GM18520 (cell line): ENCODE data around the gene CEP295NL.
"Not testable (repeated sequence)": the region's sequence is repeated elsewhere in the genome, so short reads cannot be mapped to it uniquely, and the experiment has no call there.

Experiments
- ATAC-seq: cut with Tn5 transposase; IDR thresholded peaks from one replicate; pipeline ENCODE4 v1.9.1; 2021; ENCODE audit not compliant: unreplicated experiment

The CEP295NL gene

DNA sequence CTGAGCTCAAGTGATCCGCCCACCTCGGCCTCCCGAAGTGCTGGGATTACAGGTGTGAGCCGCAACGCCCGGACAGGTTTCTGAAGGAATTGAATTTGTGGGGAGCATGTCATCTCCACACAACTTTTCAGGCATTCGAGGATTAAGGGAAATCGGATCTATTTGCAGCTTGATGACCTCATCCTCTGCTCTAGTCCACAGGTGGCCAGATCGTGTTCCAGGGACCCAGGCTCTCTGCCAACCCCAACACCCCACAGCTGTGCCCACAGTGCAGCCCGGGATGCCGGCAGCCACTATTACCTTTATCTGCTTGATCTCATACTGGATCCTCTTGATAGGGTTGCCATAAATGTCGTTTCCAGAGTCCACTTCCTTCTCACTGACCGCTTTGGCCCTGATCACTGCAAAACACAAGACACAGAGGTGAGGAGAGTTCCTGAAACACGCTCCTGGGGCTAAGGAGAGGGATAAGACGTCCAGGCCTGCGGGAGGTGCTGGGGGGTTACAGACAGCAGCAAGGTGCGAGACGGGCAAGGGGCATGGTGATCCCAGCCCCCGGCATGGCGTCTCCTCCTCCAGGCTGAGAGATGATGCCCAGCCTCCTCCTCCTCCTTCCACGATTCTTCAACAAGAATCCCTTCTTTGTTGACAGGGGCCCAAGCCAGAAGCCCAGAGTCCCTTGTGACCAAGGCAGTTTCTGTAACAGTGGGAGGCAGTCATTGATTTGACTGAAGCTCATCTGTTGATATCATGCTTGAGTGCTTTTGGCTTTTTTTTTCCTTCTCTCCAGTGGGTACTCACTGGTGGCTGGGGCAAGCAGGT is 29.3 kb downstream of the CEP295NL start:
- ATAC-seq: no peak

DNA sequence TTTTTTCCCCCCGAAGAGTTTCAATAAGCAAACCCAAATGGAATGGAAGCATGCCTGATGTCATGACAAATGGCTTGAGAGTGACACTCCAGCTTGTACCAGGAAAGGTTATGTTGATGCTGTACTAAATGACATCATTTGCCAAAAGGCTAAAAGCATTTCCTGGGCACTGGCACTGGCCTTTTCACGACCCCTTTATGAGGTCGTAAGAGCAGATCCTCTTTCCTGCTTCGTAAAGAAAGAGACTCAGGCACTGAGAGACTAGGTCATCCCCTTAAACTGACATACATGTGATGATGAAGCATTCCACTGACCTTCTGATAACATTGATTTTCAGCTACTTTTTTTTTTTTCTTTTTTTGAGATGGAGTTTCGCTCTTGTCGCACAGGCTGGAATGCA is 30.5 kb downstream of the CEP295NL start:
- ATAC-seq: no peak

DNA sequence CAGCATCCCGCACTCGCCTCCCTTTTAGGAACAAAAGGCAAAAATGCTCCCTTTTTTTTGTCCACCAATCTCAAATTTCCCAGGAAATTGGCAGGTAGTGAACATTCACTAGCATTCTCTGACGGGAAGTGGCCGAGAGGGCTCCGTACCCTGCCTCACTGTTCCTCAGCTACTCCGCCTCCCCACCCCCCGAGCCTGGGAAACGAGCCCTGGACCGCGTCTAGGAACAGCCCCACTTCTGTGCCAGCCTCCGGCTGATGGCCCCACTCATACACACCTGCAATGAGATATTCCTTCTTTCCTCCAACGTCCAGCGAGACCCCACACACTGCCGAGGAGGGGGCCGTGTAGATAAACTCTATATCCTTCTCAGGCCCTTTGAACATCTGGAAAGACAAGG is 32.4 kb downstream of the CEP295NL start:
- ATAC-seq: no peak

DNA sequence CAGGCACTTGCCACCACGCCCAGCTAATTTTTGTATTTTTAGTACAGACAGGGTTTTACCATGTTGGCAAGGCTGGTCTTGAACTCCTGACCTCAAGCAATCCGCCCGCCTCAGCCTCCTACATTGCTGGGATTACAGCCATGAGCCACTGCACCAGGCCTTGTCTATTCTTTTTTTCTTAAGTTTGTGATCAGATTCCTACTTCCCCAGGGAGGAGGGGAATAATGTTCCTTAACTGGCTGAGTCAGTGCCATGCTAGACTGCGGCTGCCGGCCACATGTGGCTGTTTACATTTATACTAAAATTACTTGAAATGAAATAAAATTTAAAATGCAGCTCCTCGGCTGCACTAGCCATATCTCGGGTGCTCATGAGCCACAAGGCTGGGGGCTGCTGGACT is 34.6 kb downstream of the CEP295NL start:
- no peak for ATAC-seq

DNA sequence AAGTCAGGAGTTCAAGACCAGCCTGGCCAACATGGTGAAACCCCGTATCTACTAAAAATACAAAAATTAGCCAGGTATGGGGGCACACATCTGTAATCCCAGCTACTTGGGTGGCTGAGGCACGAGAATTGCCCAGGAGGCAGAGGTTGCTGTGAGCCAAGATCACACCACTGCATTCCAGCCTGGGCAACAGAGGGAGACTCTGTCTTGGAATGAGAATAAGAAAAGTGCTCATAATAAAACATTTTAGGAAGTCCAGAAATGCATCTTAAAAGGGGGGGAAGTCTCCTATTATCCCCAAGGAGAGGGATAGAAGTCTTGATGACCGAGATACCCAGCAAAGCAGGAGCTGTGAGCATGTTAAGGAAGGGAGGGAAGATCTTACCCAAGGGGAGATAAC is 36.0 kb downstream of the CEP295NL start:
- not testable (repeated sequence) for ATAC-seq

DNA sequence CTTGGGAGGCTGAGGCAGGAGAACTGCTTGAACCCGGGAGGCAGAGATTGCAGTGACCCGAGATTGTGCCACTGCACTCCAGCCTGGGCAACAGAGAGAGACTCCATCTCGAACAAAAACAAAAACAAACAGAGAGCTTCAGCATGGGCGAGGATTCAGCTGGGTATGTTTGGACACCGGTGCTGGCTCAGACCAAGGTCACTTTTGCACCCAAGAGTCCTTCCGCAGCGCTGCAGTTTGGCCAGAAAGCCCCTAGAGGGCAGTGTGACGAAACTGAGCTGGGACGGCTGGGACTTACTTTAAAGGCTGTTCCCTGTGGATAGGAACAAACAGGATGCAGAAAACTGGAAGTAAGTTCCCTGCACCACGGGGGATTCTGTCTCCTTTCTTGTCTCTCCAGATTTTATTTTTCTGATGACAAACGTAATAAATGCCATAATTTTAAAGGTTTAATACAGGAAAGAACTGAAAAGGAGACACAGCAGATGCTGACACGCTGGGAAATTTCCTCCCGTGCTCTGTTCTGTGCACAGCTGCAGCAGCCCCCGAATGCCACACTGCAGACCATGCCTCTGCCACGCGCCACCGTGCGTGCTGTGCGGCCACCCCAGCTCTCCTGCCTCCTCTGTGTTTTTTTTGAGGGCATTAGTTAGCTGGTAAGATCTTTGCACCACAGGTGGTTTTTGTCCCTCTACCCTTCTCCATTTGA is 37.2 kb downstream of the CEP295NL start:
- ATAC-seq: no peak

DNA sequence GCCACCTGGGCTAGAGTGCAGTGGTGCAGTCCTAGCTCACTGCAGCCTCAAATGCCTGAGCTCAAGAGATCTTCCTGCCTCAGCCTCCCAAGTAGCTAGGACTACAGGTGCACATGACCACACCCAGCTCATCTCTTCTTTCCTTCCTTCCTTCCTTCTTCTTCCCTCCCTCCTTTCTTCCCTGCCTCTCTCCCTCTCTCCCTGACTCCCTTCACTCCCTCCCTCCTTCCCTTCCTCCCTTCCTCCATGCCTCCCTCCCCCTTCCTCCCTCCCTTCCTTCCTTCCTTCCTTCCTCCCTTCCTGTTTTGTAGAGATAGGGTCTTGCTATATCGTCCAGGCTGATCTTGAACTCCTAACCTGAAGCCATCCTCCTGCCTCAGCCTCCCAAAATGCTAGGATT is 38.9 kb downstream of the CEP295NL start:
- no peak for ATAC-seq

DNA sequence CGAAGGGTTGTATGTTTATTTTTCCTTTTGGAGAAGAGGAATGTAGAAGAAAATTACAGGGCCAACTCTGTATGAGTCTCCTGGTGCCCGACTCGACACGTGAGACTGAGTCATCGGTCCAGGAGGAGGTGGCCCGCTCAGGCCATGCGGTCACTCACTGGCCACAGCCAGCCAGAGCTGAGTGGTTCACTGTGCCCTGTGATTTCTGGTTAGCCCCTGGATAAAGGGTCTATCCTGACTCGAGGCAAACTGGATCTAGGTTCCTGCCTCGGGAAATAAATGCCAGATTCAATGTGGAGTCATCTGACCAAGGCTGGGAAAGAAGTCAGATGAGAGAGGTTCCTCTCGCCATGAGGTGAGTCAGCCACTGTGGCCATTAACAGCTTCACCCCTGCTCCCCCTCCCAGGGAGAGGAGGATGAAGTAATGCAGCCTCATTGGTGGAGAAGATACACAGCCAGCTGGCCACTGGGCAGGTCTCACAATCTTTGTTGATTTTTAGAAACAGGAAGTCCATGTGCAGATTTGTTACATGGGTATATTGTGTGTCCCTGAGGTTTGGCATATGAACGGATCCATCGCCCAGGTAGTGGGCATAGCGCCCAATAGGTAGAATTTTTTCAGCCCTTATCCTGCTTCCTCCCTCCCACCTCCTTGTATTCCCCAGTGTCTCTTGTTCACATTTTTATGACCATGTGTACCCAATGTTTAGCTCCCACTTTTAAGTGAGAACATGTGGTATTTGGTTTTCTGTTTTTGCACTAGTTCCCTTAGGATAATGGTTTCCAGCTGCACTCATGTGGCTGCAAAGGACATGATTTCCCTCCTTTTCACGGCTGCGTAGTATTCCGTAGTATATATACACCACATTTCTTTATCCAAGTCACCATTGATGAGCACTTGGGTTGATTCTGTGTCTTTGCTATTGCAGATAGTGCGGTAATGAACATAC is 40.7 kb downstream of the CEP295NL start:
- ATAC-seq: no peak

DNA sequence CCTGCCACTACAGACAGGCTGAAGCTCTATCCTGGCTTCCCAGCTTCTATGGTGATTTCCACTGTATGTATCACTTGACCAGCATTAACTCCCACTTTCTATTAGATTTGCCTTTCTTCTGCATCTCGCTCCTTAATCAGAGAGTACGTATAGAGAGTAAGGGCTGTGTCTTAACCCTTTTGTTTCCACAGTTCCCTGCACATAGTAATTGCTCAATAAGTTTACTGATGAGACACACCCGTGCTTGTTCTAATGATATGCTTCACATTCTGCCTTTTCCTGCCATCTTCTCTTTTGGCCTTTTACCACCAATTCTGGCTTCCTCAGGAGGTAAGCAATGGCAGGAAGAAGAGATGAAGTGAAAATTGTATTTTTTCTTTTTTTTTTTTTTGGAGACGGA is 41.8 kb downstream of the CEP295NL start:
- no peak for ATAC-seq

DNA sequence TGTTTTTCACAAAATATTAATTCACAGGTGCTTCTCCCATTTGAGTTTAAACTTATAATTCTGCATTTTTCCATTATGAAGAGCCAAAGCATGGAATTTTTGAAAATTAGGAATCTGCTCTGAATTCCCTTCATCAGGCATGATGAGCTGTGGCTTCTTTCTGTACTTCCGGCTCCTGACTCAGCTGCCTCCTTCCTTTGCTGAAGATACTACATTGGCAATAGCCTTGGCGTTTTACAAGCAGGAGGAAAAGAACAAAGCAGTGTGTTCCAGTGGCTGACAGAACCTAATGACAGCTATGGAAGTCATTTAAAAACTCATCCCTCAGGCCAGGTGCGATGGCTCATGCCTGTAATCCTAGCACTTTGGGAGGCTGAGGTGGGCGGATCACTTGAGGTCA is 44.0 kb downstream of the CEP295NL start:
- no peak for ATAC-seq

DNA sequence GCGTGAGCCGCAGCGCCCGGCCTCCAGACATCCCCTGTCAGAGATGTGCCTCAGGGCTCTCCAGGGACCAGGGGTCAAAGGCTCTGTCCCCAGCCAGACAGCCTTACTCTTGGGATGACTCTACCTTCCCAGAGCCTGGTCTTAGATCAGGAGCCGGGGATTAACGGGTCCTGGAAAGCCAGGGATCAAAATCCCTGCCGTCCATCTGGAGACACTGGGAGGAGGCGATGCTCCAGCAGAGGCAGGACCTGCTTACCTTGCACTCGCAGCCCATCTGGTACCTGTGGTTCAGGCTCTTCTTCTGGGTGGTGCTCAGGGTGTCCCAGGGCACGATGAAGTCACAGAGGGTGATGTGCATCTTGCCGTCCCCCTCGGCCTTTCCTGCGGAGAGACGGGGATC is 45.7 kb downstream of the CEP295NL start:
- ATAC-seq: no peak

DNA sequence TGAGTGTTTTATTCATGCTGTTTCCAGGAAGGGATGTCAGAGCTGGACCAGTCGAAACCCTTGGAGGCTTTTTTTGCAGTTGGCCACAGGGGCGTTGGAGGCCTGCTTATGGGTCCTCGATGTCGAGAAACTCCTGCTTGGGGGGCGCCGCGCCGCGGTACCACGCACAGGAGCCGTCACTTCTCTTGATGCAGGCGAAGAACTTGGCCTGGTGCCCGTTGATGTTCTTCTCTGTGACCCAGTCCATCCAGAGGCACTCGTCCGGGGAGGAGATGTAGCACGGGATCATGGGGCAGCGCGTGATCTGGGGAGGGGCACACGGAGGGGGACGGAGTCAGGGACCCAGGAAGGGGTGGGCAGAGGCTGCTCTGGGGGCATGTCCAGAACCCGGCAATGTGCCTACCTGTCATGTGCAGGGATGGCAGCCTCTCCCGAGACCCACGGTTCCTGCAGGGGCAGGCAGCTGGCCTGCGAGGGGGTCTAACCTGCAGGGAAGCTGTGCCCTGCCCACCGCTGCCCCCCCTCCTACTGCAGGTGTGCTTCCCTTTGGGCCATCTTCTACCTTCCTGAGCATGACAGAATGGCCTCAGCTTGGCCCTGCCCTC is 47.3 kb downstream of the CEP295NL start:
- ATAC-seq: no peak

DNA sequence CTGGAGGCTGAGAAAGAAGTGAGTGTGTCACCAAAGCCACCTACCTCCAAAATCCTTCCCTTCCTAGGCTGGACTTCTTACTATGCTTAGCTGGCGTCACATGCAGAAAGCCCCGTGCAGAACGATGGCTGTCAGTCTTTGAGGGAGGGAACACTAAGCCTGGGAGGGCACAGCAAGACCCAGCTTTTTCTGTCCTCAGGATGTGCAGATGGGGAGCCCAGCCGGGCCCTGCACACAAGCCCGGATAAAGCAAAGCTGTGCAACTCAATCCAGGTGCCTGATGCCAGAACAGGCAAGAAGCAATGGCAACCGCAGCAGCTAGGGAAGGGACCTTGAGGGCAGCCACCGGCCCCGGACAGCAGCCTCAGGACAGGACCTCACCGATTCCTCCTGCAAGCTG is 48.5 kb downstream of the CEP295NL start:
- ATAC-seq: no peak

DNA sequence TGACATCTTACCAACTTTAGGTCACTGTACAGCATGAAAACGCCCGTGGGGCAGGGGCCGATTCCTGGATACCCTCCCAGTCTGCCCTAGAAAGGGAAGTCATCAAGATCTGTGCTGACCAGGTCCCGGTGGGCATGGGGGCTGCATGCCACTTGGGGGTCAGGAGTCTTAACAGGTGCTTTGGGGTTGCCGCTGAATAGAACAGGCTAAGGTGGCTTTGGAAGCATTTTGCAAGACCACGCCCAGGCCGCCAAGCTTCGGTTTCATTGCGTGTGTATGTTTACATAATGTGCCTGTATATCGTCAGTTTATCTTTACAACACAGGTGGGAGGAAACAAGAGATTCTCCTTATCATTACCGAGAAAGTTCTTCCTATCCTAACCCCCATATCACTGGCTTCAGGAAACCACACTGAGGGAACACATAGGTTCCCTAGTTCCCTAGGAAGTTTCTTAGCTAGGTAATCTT is 49.0 kb downstream of the CEP295NL start:
- ATAC-seq: no peak

DNA sequence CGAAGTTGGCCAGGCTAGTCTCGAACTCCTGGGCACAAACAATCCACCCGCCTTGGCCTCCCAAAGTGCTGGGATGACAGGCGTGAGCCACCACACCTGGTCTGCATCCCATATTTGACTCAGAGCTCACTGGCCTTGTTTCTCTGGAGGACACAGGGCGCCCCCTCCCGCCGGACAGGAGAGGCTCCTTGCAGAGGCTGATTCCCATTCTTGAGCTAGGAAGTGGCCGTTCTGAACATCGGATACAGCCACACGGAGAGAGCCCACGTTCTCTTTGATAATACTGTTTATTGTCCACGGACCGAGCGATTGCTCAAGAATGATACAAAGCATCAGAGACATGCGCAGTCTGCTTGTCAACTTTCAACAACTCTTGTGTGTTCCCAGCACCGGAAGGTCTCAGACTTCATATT is 50.3 kb downstream of the CEP295NL start:
- ATAC-seq: no peak

DNA sequence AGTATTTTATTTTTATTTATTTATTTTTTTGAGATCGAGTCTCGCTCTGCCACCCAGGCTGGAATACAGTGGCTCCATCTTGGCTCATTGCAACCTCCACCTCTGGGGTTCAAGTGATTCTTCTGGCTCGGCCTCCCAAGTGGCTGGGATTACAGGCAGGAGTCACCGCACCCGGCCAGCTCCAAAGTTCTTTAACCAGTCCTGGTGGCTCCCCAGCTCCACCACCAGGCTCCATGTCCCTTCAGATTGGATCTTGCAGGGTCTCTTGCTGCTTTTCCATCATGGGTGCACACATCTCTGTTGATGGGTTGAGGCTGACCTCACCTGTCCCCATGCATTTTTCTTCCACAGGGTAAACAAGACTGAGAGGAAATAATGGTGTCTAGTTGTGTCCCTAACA is 54.0 kb downstream of the CEP295NL start:
- no peak for ATAC-seq

DNA sequence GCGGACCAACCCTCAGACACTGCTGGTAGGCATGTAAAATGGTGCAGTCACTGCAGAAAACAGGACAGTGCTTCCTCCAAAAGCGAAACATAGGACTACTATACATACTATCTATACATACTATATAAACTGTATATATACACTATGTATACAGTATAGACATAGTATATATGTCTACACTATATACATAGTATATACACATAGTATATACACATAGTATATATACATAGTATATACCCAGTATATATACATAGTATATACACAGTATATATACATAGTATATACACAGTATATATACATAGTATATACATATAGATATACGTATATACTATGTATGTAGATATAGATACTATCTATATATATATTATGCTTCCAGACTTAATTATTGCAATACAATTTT is 55.9 kb downstream of the CEP295NL start:
- no peak for ATAC-seq

DNA sequence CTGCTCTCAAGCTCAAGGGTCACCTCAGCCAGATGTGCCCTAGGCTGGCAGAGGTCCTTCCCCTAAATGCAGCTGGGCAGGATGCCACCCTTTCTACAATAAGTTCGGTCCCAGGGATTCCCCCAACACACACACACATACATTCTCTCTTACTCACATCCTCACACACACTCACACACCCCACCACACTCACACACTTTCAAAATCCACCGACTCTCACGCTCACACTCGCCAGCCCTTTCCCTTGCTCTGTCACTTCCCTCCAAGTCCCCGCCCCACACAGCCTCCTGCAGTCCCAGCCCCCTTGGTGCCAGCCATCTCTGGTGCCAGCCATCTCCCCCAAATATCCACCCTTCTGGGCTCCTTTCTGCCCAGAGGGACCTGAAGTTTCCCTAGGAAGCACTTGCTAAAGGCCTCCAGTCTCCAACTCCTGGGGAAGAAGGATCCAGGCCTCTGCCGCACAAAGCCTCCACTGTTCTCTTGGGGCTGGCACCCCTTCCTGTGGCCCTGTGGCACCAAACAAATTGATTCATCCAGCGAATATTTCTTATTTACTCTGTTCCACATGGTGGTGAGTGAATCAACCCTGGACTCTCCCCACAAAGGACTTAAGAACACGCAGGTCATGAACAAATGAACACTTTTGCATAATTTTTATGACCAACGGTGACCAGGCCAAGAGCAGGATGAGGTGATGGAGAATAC is 58.5 kb downstream of the CEP295NL start:
- ATAC-seq: no peak

DNA sequence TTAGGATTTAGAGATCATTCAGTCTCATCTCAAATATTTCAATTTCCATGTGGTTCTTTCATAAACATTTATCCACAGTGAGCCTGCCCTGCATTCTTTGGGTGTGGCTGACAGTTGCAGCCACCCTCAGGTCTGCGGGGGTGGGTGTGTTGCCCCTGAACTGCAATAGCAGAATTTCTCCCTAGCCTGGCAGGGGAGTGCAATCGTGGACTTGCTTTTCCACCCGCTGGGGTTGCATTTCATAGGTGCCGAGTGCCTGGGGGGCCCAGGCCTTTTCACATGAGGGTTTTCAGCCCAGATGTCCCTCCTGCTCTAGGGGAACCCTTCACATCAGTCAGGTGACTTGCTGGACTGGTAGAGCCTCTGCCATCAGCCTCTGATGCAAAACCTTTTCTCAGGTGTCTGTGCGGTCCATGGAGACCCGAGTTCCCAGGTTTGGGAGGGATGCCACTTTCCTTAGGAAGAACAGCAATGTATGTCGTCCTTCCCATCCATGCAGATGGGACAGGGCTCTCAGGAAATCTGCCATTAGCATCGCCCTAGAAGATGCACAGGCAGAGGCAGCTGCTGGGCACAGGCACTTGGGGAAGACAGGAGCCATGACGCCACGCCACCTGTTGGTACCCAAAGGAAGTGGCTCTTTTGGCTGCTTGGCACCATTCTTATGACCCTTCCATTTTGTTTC is 60.0 kb downstream of the CEP295NL start:
- no peak for ATAC-seq
